ENCODE data around the gene TRIO.

- TF ChIP-seq CTCF (IDR thresholded peaks at IDR 0.05; ENCODE audit: insufficient read depth, low read length, poor library complexity, severe bottlenecking) = no peak
- TF ChIP-seq EZH2phosphoT487 (conservative IDR thresholded peaks at IDR 0.05; ENCODE audit: low read length) = no peak
Measured at GRCh38 chr5:14462681-14463080, 319.5 kb downstream of the TRIO start.
